H1 (cell line): Measurements from ENCODE around the gene RPRM. TPM values are rescaled to one million over a fixed set of nuclear protein-coding genes. Genes with fewer than 3 reads are reported as not detected.

ENCODE experiments used
- CTCF ChIA-PET: fragments of 300-600 bp; sonication (Branson Sonifier 250); formaldehyde crosslinking; loops from one replicate; lab custom pipeline; 2021; ENCODE audit not compliant: partially characterized antibody; lab: Charles Lee
- POLR2A ChIA-PET: fragments of 300-600 bp; sonication (Branson Sonifier 250); formaldehyde crosslinking; loops from one replicate; lab custom pipeline; 2021; ENCODE audit warnings: inconsistent platforms; ENCODE audit not compliant: partially characterized antibody; lab: Charles Lee
- DNase-seq, 2 experiments: peaks; one replicate each; pipeline versions ENCODE4 v3.0.0 to v3.0.0-alpha.2; 2010 to 2022; ENCODE audit warnings: low spot score in 2 of 2, low read depth in 1 of 2, mixed read lengths in 1 of 2
- FAIRE-seq: peaks from 2 replicates; lab custom pipeline; 2011; peaks lifted over from hg19 to GRCh38; lab: Jason Lieb, UNC
- H2AFZ ChIP-seq: 2 replicates; pipeline ENCODE4 v1.8.1; 2012; ENCODE audit warnings: low read length, inconsistent platforms
- H2AK5ac ChIP-seq: 2 replicates; pipeline ENCODE4 v1.6.1; 2013; ENCODE audit warnings: low read depth, low read length
- H2BK120ac ChIP-seq: replicated peaks from 2 replicates; pipeline ENCODE3; 2013; ENCODE audit warnings: low read depth, low read length, inconsistent platforms
- H2BK12ac ChIP-seq: 2 replicates; pipeline ENCODE4 v1.6.1; 2013; ENCODE audit warnings: low read depth, low read length
- H2BK15ac ChIP-seq: 2 replicates; pipeline ENCODE4 v1.6.1; 2013; ENCODE audit warnings: low read length
- H2BK20ac ChIP-seq: 2 replicates; pipeline ENCODE4 v1.6.1; 2013; ENCODE audit warnings: low read length
- H2BK5ac ChIP-seq: 2 replicates; pipeline ENCODE4 v1.6.1; 2013; ENCODE audit warnings: low read depth, low read length
- H3K14ac ChIP-seq: 2 replicates; pipeline ENCODE4 v1.6.1; 2013; ENCODE audit warnings: inconsistent platforms; ENCODE audit not compliant: insufficient read length
- H3K18ac ChIP-seq: 2 replicates; pipeline ENCODE4 v1.6.1; 2013; ENCODE audit warnings: low read length; ENCODE audit errors: extremely low read depth
- H3K23ac ChIP-seq: 2 replicates; pipeline ENCODE4 v1.6.1; 2013; ENCODE audit warnings: inconsistent platforms; ENCODE audit not compliant: insufficient read length
- H3K23me2 ChIP-seq: 2 replicates; pipeline ENCODE4 v1.6.1; 2013; ENCODE audit warnings: low read depth, low read length
- H3K27ac ChIP-seq: 2 replicates; pipeline ENCODE4 v1.6.1; 2011; ENCODE audit warnings: low read depth, low read length, inconsistent platforms
- H3K27me3 ChIP-seq, 4 experiments: replicated peaks in 1 of 4; 1 replicate in 1 of 4; 2 replicates in 3 of 4; pipeline versions ENCODE4 v1.6.1 to v1.8.1; 2011 to 2013; ENCODE audit warnings: low read length in 3 of 4, mild to moderate bottlenecking in 3 of 4, inconsistent platforms in 2 of 4, mixed read lengths in 2 of 4, moderate library complexity in 1 of 4; ENCODE audit not compliant: control insufficient read depth in 3 of 4, insufficient read depth in 3 of 4; ENCODE audit errors: extremely low read depth in 1 of 4
- H3K36me3 ChIP-seq, 4 experiments: 2 replicates each; pipeline versions ENCODE4 v1.6.1 to v1.8.1; 2011 to 2013; ENCODE audit warnings: mild to moderate bottlenecking in 4 of 4, low read length in 3 of 4, moderate library complexity in 2 of 4, control low read depth in 1 of 4, inconsistent platforms in 1 of 4; ENCODE audit not compliant: insufficient read depth in 4 of 4, control insufficient read depth in 2 of 4
- H3K4ac ChIP-seq: replicated peaks from 2 replicates; pipeline ENCODE3; 2013; ENCODE audit warnings: low read length, low read depth, mixed read lengths, inconsistent platforms; ENCODE audit not compliant: insufficient read length
- H3K4me1 ChIP-seq, 4 experiments: replicated peaks in 1 of 4; 1 replicate in 1 of 4; 2 replicates in 3 of 4; pipeline versions ENCODE4 v1.6.1 to v1.8.1; 2011 to 2013; ENCODE audit warnings: low read length in 3 of 4, inconsistent platforms in 2 of 4, mixed read lengths in 1 of 4; ENCODE audit not compliant: insufficient read depth in 4 of 4, control insufficient read depth in 3 of 4
- H3K4me2 ChIP-seq, 2 experiments: 2 replicates each; pipeline versions ENCODE4 v1.6.1 to v1.8.1; 2011 to 2013; ENCODE audit warnings: low read depth in 2 of 2, low read length in 2 of 2, control low read depth in 1 of 2, inconsistent platforms in 1 of 2, mild to moderate bottlenecking in 1 of 2; ENCODE audit not compliant: insufficient read depth in 1 of 2
- H3K4me3 ChIP-seq, 4 experiments: fragments of 200-600, 300-600 bp in 1 of 4; sonication (generic), shearing (Covaris generic), sonication (Bioruptor Twin) in 1 of 4; 2 replicates each; pipeline versions ENCODE4 v1.5.1 to v1.8.1; 2011 to 2016; ENCODE audit warnings: low read length in 4 of 4, low read depth in 3 of 4, control low read depth in 2 of 4, inconsistent platforms in 2 of 4, mild to moderate bottlenecking in 2 of 4, mixed read lengths in 1 of 4, moderate library complexity in 1 of 4; ENCODE audit not compliant: insufficient read depth in 2 of 4; ENCODE audit errors: extremely low read depth in 1 of 4
- H3K56ac ChIP-seq: replicated peaks from 2 replicates; pipeline ENCODE3; 2013; ENCODE audit warnings: low read depth, mild to moderate bottlenecking, mixed read lengths, low read length, inconsistent platforms; ENCODE audit not compliant: insufficient read length
- H3K79me1 ChIP-seq: 2 replicates; pipeline ENCODE4 v1.6.1; 2013; ENCODE audit warnings: low read depth, low read length, control low read depth
- H3K79me2 ChIP-seq, 2 experiments: 2 replicates each; pipeline versions ENCODE4 v1.6.1 to v1.8.1; 2012 to 2013; ENCODE audit warnings: low read length in 2 of 2, mild to moderate bottlenecking in 2 of 2, inconsistent platforms in 1 of 2; ENCODE audit not compliant: insufficient read depth in 2 of 2, control insufficient read depth in 1 of 2
- H3K9ac ChIP-seq, 4 experiments: replicated peaks in 1 of 4; 1 replicate in 1 of 4; 2 replicates in 3 of 4; pipeline versions ENCODE4 v1.6.1 to v1.8.1; 2011 to 2013; ENCODE audit warnings: low read depth in 3 of 4, low read length in 3 of 4, control low read depth in 2 of 4, mild to moderate bottlenecking in 2 of 4, moderate library complexity in 2 of 4, inconsistent platforms in 1 of 4; ENCODE audit errors: extremely low read depth in 1 of 4
- H3K9me3 ChIP-seq, 2 experiments: 2 replicates each; pipeline versions ENCODE4 v1.6.1 to v1.8.1; 2012 to 2013; ENCODE audit warnings: mild to moderate bottlenecking in 2 of 2, moderate library complexity in 2 of 2, control low read depth in 1 of 2, inconsistent platforms in 1 of 2, low read depth in 1 of 2, low read length in 1 of 2, mixed read lengths in 1 of 2; ENCODE audit not compliant: insufficient read depth in 2 of 2
- H4K20me1 ChIP-seq, 2 experiments: replicated peaks in 1 of 2; 2 replicates each; pipeline versions ENCODE3 to v1.8.1; 2011 to 2013; ENCODE audit warnings: inconsistent platforms in 2 of 2, low read length in 2 of 2, mild to moderate bottlenecking in 1 of 2; ENCODE audit not compliant: insufficient read depth in 2 of 2, control insufficient read depth in 1 of 2
- H4K5ac ChIP-seq: 2 replicates; pipeline ENCODE4 v1.6.1; 2013; ENCODE audit warnings: low read length, low read depth, mixed read lengths, inconsistent platforms; ENCODE audit not compliant: insufficient read length
- H4K8ac ChIP-seq: 2 replicates; pipeline ENCODE4 v1.8.0; 2013; ENCODE audit warnings: mild to moderate bottlenecking, moderate library complexity, low read length, inconsistent platforms; ENCODE audit not compliant: insufficient read depth; ENCODE audit errors: extremely low read depth
- H4K91ac ChIP-seq: replicated peaks from 2 replicates; pipeline ENCODE3; 2013; ENCODE audit warnings: low read length, mixed read lengths, inconsistent platforms; ENCODE audit not compliant: insufficient read length
- BACH1 ChIP-seq: IDR thresholded peaks from 2 replicates; pipeline ENCODE4 v1.6.1; 2012; ENCODE audit warnings: low read length, improper control_type of control experiment
- EZH2 ChIP-seq: fragments of 200-600 bp; sonication (generic); IDR thresholded peaks from 2 replicates; pipeline ENCODE4 v1.7.1; 2012; ENCODE audit warnings: low read depth, mild to moderate bottlenecking, moderate library complexity, low read length, inconsistent platforms; ENCODE audit not compliant: severe bottlenecking
- HDAC6 ChIP-seq: IDR thresholded peaks from one replicate; pipeline ENCODE4 v1.7.1; 2012; ENCODE audit warnings: low read depth, mild to moderate bottlenecking, inconsistent platforms, low read length, moderate library complexity
- KDM1A ChIP-seq: fragments of 200-600, 300-600 bp; sonication (generic); IDR thresholded peaks from 2 replicates; pipeline ENCODE4 v1.7.1; 2016; ENCODE audit warnings: mild to moderate bottlenecking, low read length, borderline replicate concordance
- KDM4A ChIP-seq: IDR thresholded peaks from one replicate; pipeline ENCODE4 v1.7.1; 2012; ENCODE audit warnings: low read depth, mild to moderate bottlenecking, moderate library complexity, low read length, inconsistent platforms; ENCODE audit not compliant: severe bottlenecking
- MAX ChIP-seq: IDR thresholded peaks from 2 replicates; pipeline ENCODE4 v1.6.1; 2012; ENCODE audit warnings: inconsistent platforms
- PHF8 ChIP-seq: fragments of 200-600 bp; sonication (generic); conservative IDR thresholded peaks from 2 replicates; pipeline ENCODE4 v1.7.1; 2012; ENCODE audit warnings: low read depth, mild to moderate bottlenecking, inconsistent platforms, low read length, moderate library complexity
- POLR2A ChIP-seq, 2 experiments: IDR thresholded peaks; 1 replicate in 1 of 2; 2 replicates in 1 of 2; pipeline ENCODE4 v1.6.1; 2011; ENCODE audit warnings: low read depth in 2 of 2, low read length in 2 of 2, mild to moderate bottlenecking in 2 of 2; ENCODE audit errors: control extremely low read depth in 1 of 2
- POU5F1 ChIP-seq: IDR thresholded peaks from 2 replicates; pipeline ENCODE4 v1.6.1; 2011; ENCODE audit warnings: low read depth, mild to moderate bottlenecking, low read length, moderate library complexity
- SIX5 ChIP-seq: IDR thresholded peaks from 2 replicates; pipeline ENCODE4 v1.6.1; 2011; ENCODE audit warnings: mild to moderate bottlenecking, low read depth, low read length
- SP1 ChIP-seq: IDR thresholded peaks from 2 replicates; pipeline ENCODE4 v1.6.1; 2011; ENCODE audit warnings: low read depth, low read length
- TEAD4 ChIP-seq: IDR thresholded peaks from 2 replicates; pipeline ENCODE4 v1.6.1; 2012; ENCODE audit warnings: low read depth, low read length, inconsistent platforms, mixed read lengths
- USF2 ChIP-seq: IDR thresholded peaks from 2 replicates; pipeline ENCODE4 v1.6.1; 2011; ENCODE audit warnings: low read length, improper control_type of control experiment
- ZNF274 ChIP-seq: IDR thresholded peaks from 2 replicates; pipeline ENCODE4 v1.7.0; 2012; ENCODE audit warnings: low read length, borderline replicate concordance; ENCODE audit errors: extremely low read depth
- WGBS, 2 experiments: shearing (Covaris generic) in 1 of 2; methylation state at CpG; one replicate each; pipeline versions ENCODE4 v1.1.6 to v1.1.7; 2013 to 2015; ENCODE audit warnings: low lambda C conversion rate in 2 of 2, mixed read lengths in 2 of 2, inconsistent platforms in 1 of 2, low coverage in 1 of 2, missing lambda C conversion rate in 1 of 2; ENCODE audit not compliant: insufficient replicate concordance in 2 of 2, insufficient coverage in 1 of 2, insufficient read length in 1 of 2; ENCODE audit errors: extremely low coverage in 1 of 2, missing lambda C conversion rate in 1 of 2; 5-methylcytosine and 5-hydroxymethylcytosine counted together
- polyA plus RNA-seq, 7 experiments: library from polyadenylated mRNA; depleted of rRNA in 3 of 7; stranded (reverse) in 5 of 7; unstranded in 2 of 7; fragments of >200 nt in 5 of 7; fragments of 200-250 nt in 2 of 7; gene quantifications; 1 replicate in 5 of 7; 2 replicates in 1 of 7; 4 replicates in 1 of 7; pipeline versions ENCODE4 v1.2.1 to v1.2.3, GENCODE V29; 2011 to 2013; ENCODE audit warnings: missing spikeins in 2 of 7, mixed read lengths in 2 of 7
- total RNA-seq: library from RNA; stranded (reverse); fragmentation: NEBNext Ultra II Directional; extraction: Animal tissue kit (Norgen Biotek cat#: 25700); gene quantifications from 2 replicates; pipeline ENCODE4 v1.2.1, GENCODE V29; 2021

RPRM gene
- total and polyA plus RNA-seq, 2 of the 8 experiments (the other 6 are each of a cell fraction or from before 2014, with no cell fraction given) = 11.0 to 16.3 TPM

DNA sequence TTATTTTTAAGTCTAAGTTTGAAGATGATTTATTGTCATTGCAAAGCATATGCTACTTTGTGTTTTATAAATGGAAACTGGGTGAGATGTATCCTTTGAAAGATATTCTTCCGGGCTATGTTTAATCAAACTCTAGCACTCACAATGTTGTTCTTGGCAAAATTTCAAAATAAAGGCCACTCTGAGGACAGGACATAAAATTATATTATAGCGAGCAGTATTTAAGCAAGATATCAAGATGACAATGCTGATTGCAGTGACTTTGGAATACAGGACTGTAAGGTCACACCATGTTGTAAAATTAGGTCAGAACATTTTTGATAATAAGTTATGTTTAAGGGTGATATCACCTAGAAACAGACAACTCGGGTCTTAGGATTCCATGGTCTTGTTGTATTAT, 14.2 kb downstream of the RPRM start:
- H2BK20ac ChIP-seq = no peak overlapping the region
- no peak overlapping the region for H4K91ac ChIP-seq
- no peaks in the 10 kb centered on the region for H3K36me3 ChIP-seq
- WGBS, 2 experiments = 87% methylated on average over 3 of the region's 3 CpGs; no CpG with 5 or more reads in 1 of the 2 experiments
- no peaks in the 10 kb centered on the region for H3K79me2 ChIP-seq
- H3K27me3 ChIP-seq = peaks cover 0 to 1% (median 0%) of the 10 kb centered on the region in 4 experiments; a peak in 1 of 7 replicates
- CTCF ChIA-PET = no interaction called here
- no peaks in the 10 kb centered on the region for H4K20me1 ChIP-seq
- H3K4me3 ChIP-seq = no peak overlapping the region
- H3K56ac ChIP-seq = no peak overlapping the region
- no peak overlapping the region for H3K4ac ChIP-seq
- H2BK15ac ChIP-seq = no peak overlapping the region
- peaks cover 0 to 8% (median 1%) of the 10 kb centered on the region in 4 experiments; a peak in 2 of 7 replicates for H3K4me1 ChIP-seq
- H3K27ac ChIP-seq = no peak overlapping the region
- DNase-seq = no peak
- H3K23ac ChIP-seq = no peak overlapping the region
- no peak overlapping the region for H2BK5ac ChIP-seq
- no peak overlapping the region for H3K18ac ChIP-seq
- no peak overlapping the region for H3K14ac ChIP-seq
- no peak overlapping the region for H3K4me2 ChIP-seq
- no peak overlapping the region for H2AK5ac ChIP-seq
- H3K23me2 ChIP-seq = no peaks in the 10 kb centered on the region
- no peak overlapping the region for H3K9ac ChIP-seq
- H2BK120ac ChIP-seq = no peak overlapping the region
- no peaks in the 10 kb centered on the region for H3K9me3 ChIP-seq
- FAIRE-seq = no peak
- no peak overlapping the region for H4K8ac ChIP-seq
- no peak overlapping the region for H2AFZ ChIP-seq
- POLR2A ChIA-PET = no interaction called here
- H4K5ac ChIP-seq = no peak overlapping the region
- no peak overlapping the region for H2BK12ac ChIP-seq
- no peaks in the 10 kb centered on the region for H3K79me1 ChIP-seq
- no peak for TF ChIP-seq TEAD4
- no peak for TF ChIP-seq PHF8
- TF ChIP-seq USF2 = no peak
- TF ChIP-seq POU5F1 = no peak
- TF ChIP-seq EZH2 = no peak
- TF ChIP-seq KDM4A = no peak
- no peak for TF ChIP-seq HDAC6
- no peak for TF ChIP-seq POLR2A (IDR thresholded peaks at IDR 0.05; ENCODE audit: control extremely low read depth in 1 of 2, low read depth in 2 of 2, low read length in 2 of 2)
- no peak for TF ChIP-seq SIX5
- no peak for TF ChIP-seq BACH1
- TF ChIP-seq MAX = no peak
- TF ChIP-seq KDM1A = no peak
- TF ChIP-seq ZNF274 = no peak
- no peak for TF ChIP-seq SP1
